Subcutaneous adipose tissue (tissue), 4 donors: ENCODE results near the gene GCNT2. TPM values are rescaled to one million over a fixed set of nuclear protein-coding genes. Genes with fewer than 3 reads are reported as not detected.

Source experiments
- total RNA-seq, 4 donors: library from RNA; depleted of rRNA; stranded (reverse); fragments of >200 nt; gene quantifications; one replicate each; pipeline ENCODE4 v1.1.0, GENCODE V29; 2016
- TF ChIP-seq, protein P1 (sequence below): fragments of 450-650 bp; IDR thresholded peaks from one replicate; pipeline ENCODE4 v1.5.1; 2016; ENCODE audit warnings: low read depth, mild to moderate bottlenecking, control low read depth, antibody characterized with exemption, moderate library complexity

GCNT2 gene
- total RNA-seq, 4 donors from 2014 or later, result 0.57 to 8.5 (median 5.6) TPM

DNA sequence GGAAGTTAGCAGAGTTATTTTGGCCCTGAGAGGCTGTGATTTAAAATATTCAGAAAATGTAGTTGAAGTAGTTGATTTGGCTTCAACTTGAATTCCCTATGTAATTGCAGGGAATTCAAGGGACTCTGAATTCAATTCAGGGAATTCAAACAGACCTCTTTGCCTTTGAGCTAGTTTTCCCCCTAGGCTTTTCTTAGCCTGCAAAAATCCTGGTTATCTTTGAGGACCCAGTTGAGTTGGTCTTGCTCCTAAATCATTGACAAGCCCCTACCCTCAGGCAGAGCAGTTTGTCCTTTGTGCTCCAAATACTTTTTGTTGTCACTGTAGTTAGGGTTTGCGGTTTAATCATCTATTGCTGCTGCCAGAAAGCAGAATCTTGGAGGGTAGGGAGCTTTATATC is 20.4 kb downstream of the GCNT2 start:
- TF ChIP-seq, protein P1, sequence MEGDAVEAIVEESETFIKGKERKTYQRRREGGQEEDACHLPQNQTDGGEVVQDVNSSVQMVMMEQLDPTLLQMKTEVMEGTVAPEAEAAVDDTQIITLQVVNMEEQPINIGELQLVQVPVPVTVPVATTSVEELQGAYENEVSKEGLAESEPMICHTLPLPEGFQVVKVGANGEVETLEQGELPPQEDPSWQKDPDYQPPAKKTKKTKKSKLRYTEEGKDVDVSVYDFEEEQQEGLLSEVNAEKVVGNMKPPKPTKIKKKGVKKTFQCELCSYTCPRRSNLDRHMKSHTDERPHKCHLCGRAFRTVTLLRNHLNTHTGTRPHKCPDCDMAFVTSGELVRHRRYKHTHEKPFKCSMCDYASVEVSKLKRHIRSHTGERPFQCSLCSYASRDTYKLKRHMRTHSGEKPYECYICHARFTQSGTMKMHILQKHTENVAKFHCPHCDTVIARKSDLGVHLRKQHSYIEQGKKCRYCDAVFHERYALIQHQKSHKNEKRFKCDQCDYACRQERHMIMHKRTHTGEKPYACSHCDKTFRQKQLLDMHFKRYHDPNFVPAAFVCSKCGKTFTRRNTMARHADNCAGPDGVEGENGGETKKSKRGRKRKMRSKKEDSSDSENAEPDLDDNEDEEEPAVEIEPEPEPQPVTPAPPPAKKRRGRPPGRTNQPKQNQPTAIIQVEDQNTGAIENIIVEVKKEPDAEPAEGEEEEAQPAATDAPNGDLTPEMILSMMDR, result no peak

DNA sequence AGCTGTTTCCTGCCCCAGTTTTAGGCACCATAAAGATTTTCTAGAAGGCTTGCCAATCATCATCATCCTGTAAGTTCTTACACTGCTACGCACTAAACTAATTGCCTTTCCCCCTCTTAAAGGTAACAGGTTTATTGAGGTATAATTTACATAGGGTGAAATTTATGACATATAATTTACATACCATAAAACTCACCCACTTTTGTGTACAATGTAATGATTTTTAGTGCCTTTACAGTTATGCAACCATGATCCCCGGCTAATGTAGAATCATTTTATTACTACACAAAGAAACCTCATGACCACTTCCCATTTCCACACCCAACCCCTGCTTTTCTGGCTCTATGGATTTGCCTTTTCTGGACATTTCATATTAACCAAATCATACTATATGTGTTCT is 21.1 kb downstream of the GCNT2 start:
- TF ChIP-seq, protein P1, result no peak

DNA sequence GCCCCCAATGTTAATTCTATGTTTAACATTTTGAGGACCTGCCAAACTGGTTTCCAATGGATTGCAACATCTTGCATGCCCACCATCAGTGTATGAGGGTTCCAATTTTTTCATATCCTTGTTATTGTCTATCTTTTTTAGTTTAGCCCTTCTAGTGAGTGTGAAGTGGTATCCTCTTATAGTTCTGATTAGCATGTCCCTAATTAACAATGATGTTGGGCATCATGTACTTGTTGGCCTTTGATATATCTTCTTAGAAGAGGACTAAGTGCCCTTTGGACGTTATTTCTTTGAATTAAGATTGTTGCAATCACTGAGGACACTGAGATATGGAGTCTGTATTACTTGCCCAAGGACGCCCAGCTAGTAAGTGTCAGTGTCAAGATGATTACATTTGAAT is 22.3 kb downstream of the GCNT2 start:
- TF ChIP-seq, protein P1, result no peak

DNA sequence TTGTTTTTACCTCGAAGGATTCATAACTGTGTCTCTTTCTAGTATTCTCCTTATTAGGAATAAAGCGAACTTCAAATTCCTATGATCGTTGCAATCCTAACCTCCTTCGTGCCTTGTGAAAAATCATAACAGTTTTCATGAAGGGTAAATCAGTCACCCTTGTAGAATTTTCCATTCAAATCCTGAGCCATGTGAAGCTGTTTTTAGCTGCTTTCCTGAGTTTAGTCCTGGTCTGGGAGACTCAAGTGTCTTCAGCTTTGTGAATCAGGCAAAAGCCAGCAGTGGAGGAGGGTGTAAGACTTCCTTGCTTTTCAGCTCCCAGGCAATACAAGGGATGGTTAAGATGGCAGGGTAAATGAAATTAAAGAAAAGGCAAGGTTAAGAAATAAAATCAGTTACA is 24.3 kb downstream of the GCNT2 start:
- TF ChIP-seq, protein P1, result no peak

DNA sequence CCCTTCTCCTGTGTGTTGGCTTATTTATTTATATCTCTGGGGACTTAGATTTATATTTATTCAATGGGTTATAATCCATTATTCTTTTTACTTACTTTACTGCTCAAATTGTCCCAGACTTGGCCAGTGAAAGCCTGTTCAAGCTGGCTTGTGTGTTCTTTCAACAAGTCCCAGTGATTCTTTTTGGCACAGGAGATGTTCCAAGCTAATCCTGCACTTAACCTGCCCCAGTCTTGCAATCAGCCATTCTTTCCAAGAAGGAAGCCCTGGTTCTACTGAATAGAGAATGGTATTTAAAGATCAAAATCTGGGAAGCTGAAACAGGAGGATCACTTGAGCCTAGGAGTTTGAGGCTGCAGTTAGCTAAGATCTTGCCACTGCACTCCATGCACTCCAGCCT is 26.7 kb downstream of the GCNT2 start:
- TF ChIP-seq, protein P1, result no peak

DNA sequence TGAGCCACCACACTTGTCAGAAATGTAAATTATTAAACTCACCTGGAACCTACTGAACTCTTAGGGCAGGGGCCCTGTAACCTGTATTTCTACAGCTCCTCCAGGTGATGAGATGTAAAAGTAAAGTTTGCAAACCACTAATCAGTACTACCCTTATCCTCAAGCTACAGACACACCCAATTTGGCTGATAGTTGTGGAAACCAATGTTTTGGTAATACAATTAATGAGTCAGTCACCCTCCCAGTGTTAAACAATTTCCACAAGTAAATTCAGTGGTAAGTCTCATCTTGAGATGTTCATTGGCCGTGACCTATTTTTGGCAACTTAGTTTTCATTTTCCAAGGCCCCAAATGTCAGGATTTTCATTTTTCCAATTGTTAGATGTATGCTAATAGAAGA is 29.6 kb downstream of the GCNT2 start:
- TF ChIP-seq, protein P1, result no peak

DNA sequence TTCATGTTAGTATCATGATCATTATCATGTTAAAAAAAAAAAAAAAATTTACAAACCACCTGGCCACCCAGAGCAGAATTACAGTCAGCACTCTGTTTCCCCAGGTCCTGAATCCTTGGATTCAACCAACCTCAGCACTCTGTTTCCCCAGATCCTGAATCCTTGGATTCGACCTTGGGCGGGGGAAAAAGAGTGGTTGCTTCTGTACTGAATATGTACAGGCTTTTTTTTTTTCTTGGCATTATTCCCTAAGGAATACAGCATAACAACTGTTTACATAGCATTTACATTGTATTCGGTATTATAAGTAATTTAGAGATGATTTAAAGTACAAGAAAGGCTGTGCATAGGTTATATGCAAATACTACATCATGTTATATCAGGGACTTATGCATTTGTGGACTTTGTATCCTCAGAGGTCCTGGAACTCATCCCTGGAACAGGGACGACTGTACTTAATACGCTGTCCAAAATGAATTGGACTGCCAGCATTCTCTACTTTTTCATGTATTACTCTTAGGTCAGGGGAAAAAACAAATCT is 31.2 kb downstream of the GCNT2 start:
- TF ChIP-seq, protein P1, result no peak
